Cerebellar nuclear complex (tissue), 1 donor: Measurements from ENCODE around the gene FCN1.
"Not testable (repeated sequence)": the region's sequence is repeated elsewhere in the genome, so short reads cannot be mapped to it uniquely, and the experiment has no call there.

Experiments
- DNase-seq, 2 experiments: peaks; one replicate each; lab custom pipeline; 2025; lab: John Stamatoyannopoulos, UW

Gene FCN1

GRCh38 chr9:134917431-134918373 lies at the start of gene FCN1:
Gene FCN1, minus strand, starts transcription at chr9:134917912. Its CDS starts 41 bp downstream, at chr9:134917871.
- DNase-seq, result no peak

- DNase-seq, result no peak
Measured at GRCh38 chr9:134966697-134967546, 49.2 kb upstream of the FCN1 start.

GRCh38 chr9:134966270-134966669 lies 48.6 kb upstream of the FCN1 start:
- no peak for DNase-seq

- DNase-seq, result no peak
Measured at GRCh38 chr9:134965851-134966250, 48.1 kb upstream of the FCN1 start.

- DNase-seq, result no peak
Measured at GRCh38 chr9:134965411-134965810, 47.7 kb upstream of the FCN1 start.

GRCh38 chr9:134964271-134965055 lies 46.8 kb upstream of the FCN1 start:
- DNase-seq, result no peak

GRCh38 chr9:134963546-134963945 lies 45.8 kb upstream of the FCN1 start:
- DNase-seq, result no peak

GRCh38 chr9:134962973-134963364 lies 45.3 kb upstream of the FCN1 start:
- no peak for DNase-seq

GRCh38 chr9:134962065-134962972 lies 44.6 kb upstream of the FCN1 start:
- DNase-seq, result no peak

GRCh38 chr9:134961331-134962064 lies 43.8 kb upstream of the FCN1 start:
- no peak for DNase-seq

- no peak for DNase-seq
Measured at GRCh38 chr9:134960701-134961181, 43.0 kb upstream of the FCN1 start.

- DNase-seq, result no peak
Measured at GRCh38 chr9:134959971-134960310, 42.2 kb upstream of the FCN1 start.

- no peak for DNase-seq
Measured at GRCh38 chr9:134959126-134959970, 41.6 kb upstream of the FCN1 start.

- DNase-seq, result no peak
Measured at GRCh38 chr9:134957945-134958227, 40.2 kb upstream of the FCN1 start.

- DNase-seq, result no peak
Measured at GRCh38 chr9:134957165-134957944, 39.6 kb upstream of the FCN1 start.

- not testable (repeated sequence) for DNase-seq
Measured at GRCh38 chr9:134956387-134956786, 38.7 kb upstream of the FCN1 start.

- DNase-seq, result no peak
Measured at GRCh38 chr9:134955801-134956200, 38.1 kb upstream of the FCN1 start.

GRCh38 chr9:134955156-134955555 lies 37.4 kb upstream of the FCN1 start:
- no peak for DNase-seq

- DNase-seq, result no peak
Measured at GRCh38 chr9:134951994-134952393, 34.3 kb upstream of the FCN1 start.
